ENCODE data around the gene GRIP2.

Gene GRIP2

GRCh38 chr3:14502472-14502871 is 37.7 kb downstream of the GRIP2 start:
- no peak for DNase-seq (ENCODE audit: low spot score)
- in situ Hi-C loops (cut with MboI; ENCODE audit: low sequenced_read_pairs, unreplicated experiment): no loop called here
- no peak for TF ChIP-seq CTCF (IDR thresholded peaks at IDR 0.05; ENCODE audit: borderline replicate concordance, control extremely low read depth, extremely low read depth, insufficient read depth, missing control alignments)

GRCh38 chr3:14497321-14497720 is 42.8 kb downstream of the GRIP2 start:
- no peak for DNase-seq (ENCODE audit: low spot score)
- TF ChIP-seq CTCF (IDR thresholded peaks at IDR 0.05; ENCODE audit: borderline replicate concordance, control extremely low read depth, extremely low read depth, insufficient read depth, missing control alignments): no peak
- in situ Hi-C loops (cut with MboI; ENCODE audit: low sequenced_read_pairs, unreplicated experiment): no loop called here

- in situ Hi-C loops (cut with MboI; ENCODE audit: low sequenced_read_pairs, unreplicated experiment): no loop called here
- DNase-seq (ENCODE audit: low spot score): no peak
- TF ChIP-seq CTCF (IDR thresholded peaks at IDR 0.05; ENCODE audit: borderline replicate concordance, control extremely low read depth, extremely low read depth, insufficient read depth, missing control alignments): no peak
Observed at GRCh38 chr3:14496351-14496750, 43.8 kb downstream of the GRIP2 start.

GRCh38 chr3:14494973-14495300 is 45.2 kb downstream of the GRIP2 start:
- DNase-seq (ENCODE audit: low spot score): no peak
- in situ Hi-C loops (cut with MboI; ENCODE audit: low sequenced_read_pairs, unreplicated experiment): no loop called here
- no peak for TF ChIP-seq CTCF (IDR thresholded peaks at IDR 0.05; ENCODE audit: borderline replicate concordance, control extremely low read depth, extremely low read depth, insufficient read depth, missing control alignments)

GRCh38 chr3:14494279-14494972 is 45.7 kb downstream of the GRIP2 start:
- TF ChIP-seq CTCF (IDR thresholded peaks at IDR 0.05; ENCODE audit: borderline replicate concordance, control extremely low read depth, extremely low read depth, insufficient read depth, missing control alignments): no peak
- DNase-seq (ENCODE audit: low spot score): no peak
- in situ Hi-C loops (cut with MboI; ENCODE audit: low sequenced_read_pairs, unreplicated experiment): no loop called here

- in situ Hi-C loops (cut with MboI; ENCODE audit: low sequenced_read_pairs, unreplicated experiment): no loop called here
- DNase-seq (ENCODE audit: low spot score): no peak
- no peak for TF ChIP-seq CTCF (IDR thresholded peaks at IDR 0.05; ENCODE audit: borderline replicate concordance, control extremely low read depth, extremely low read depth, insufficient read depth, missing control alignments)
Observed at GRCh38 chr3:14492948-14493881, 46.9 kb downstream of the GRIP2 start.

All from GM13976 (cell line).